K562 (cell line): ENCODE results near the gene CPTP. TPM values are rescaled to one million over a fixed set of nuclear protein-coding genes. Genes with fewer than 3 reads are reported as not detected.

Experiments used
- CTCF ChIP-seq, 3 experiments: IDR thresholded peaks in 2 of 3; conservative IDR thresholded peaks in 1 of 3; 2 replicates each; pipeline ENCODE4 v1.5.1; 2011 to 2012; ENCODE audit warnings: low read length in 3 of 3, mild to moderate bottlenecking in 3 of 3, control low read depth in 2 of 3, improper control_type of control experiment in 1 of 3, inconsistent platforms in 1 of 3, low read depth in 1 of 3, mixed read lengths in 1 of 3, moderate library complexity in 1 of 3; ENCODE audit not compliant: insufficient read depth in 2 of 3
- ESRRB ChIP-seq: fragments of 250-450 bp; sonication (Bioruptor Pico); IDR thresholded peaks from 2 replicates; pipeline ENCODE4 v1.5.0; 2020; ENCODE audit warnings: mild to moderate bottlenecking, moderate library complexity, borderline replicate concordance
- MTA2 ChIP-seq: fragments of 450-650 bp; IDR thresholded peaks from 2 replicates; pipeline ENCODE4 v1.6.1; 2016; ENCODE audit warnings: low read depth
- POLR2AphosphoS2 ChIP-seq: IDR thresholded peaks from 2 replicates; pipeline ENCODE4 v1.6.1; 2012; ENCODE audit warnings: low read length, improper control_type of control experiment
- RREB1 ChIP-seq: fragments of 250-450 bp; sonication (Bioruptor Pico); IDR thresholded peaks from 2 replicates; pipeline ENCODE4 v1.4.0; 2020
- TRIM24 ChIP-seq, 2 experiments: fragments of 450-650 bp; IDR thresholded peaks; 2 replicates each; pipeline ENCODE4 v1.6.1; 2016
- USF1 ChIP-seq: sonication (generic); formaldehyde crosslinking; IDR thresholded peaks from 2 replicates; pipeline ENCODE4 v1.9.0; 2022; ENCODE audit warnings: mild to moderate bottlenecking, missing genetic modification reagents
- ZNF584 ChIP-seq: fragments of 200-800 bp; sonication (Bioruptor generic); IDR thresholded peaks from 2 replicates; pipeline ENCODE4 v1.6.1; 2016; ENCODE audit warnings: low read depth, mild to moderate bottlenecking, missing genetic modification characterization, missing compliant biosample characterization
- ZNF609 ChIP-seq: sonication (generic); formaldehyde crosslinking; IDR thresholded peaks from 2 replicates; pipeline ENCODE4 v1.8.1; 2023; ENCODE audit warnings: missing genetic modification reagents, mild to moderate bottlenecking, borderline replicate concordance
- ZNF707 ChIP-seq: fragments of 250-450 bp; sonication (Bioruptor Pico); conservative IDR thresholded peaks from 2 replicates; pipeline ENCODE4 v1.8.0; 2022; ENCODE audit warnings: inconsistent platforms, mild to moderate bottlenecking, moderate library complexity
- ZNF785 ChIP-seq: fragments of 250-450 bp; sonication (Bioruptor Pico); IDR thresholded peaks from 2 replicates; pipeline ENCODE4 v1.4.0; 2020; ENCODE audit warnings: mild to moderate bottlenecking
- ZNF830 ChIP-seq: fragments of 250-450 bp; sonication (Bioruptor Pico); IDR thresholded peaks from 2 replicates; pipeline ENCODE4 v1.5.0; 2021; ENCODE audit warnings: mild to moderate bottlenecking
- polyA plus RNA-seq, 8 experiments: library from polyadenylated mRNA; depleted of rRNA in 4 of 8; stranded (reverse) in 5 of 8; unstranded in 3 of 8; fragments of >200 nt; fragmentation: Nextera tagmentation in 2 of 8; fragmentation: Illumina TruSeq in 1 of 8; extraction: Ambion mirVana in 2 of 8; extraction: Trizol in 1 of 8; gene quantifications; 2 replicates each; pipeline versions ENCODE4 v1.2.1 to v1.2.3, GENCODE V29; 2011 to 2014; ENCODE audit warnings: inconsistent platforms in 1 of 8, missing spikeins in 1 of 8
- total RNA-seq, 7 experiments: library from RNA; depleted of rRNA in 6 of 7; stranded (reverse); fragments of >200 nt in 6 of 7; fragmentation: Illumina TruSeq in 2 of 7; extraction: Trizol in 2 of 7; gene quantifications; 2 replicates each; pipeline versions ENCODE4 v1.2.1 to v1.2.3, GENCODE V29; 2011 to 2021; ENCODE audit warnings: low replicate concordance in 1 of 7

The CPTP gene
- total and polyA plus RNA-seq, 9 of the 15 experiments (the other 6 are each of a cell fraction or from before 2014, with no cell fraction given) = 0.11 to 25.8 (median 3.5) TPM

- no peak for TF ChIP-seq RREB1 (CRISPR knock-in tag)
- TF ChIP-seq ZNF707 (CRISPR knock-in tag) = no peak
- no peak for TF ChIP-seq ZNF830 (CRISPR knock-in tag)
- TF ChIP-seq ESRRB (CRISPR knock-in tag) = no peak
- TF ChIP-seq MTA2 = no peak
- TF ChIP-seq CTCF (IDR thresholded peaks at IDR 0.05 in 2 of 3, conservative IDR thresholded peaks at IDR 0.05 in 1 of 3; ENCODE audit: insufficient read depth in 2 of 3, low read depth in 1 of 3, low read length in 3 of 3) = peak; percentile 14 to 41 (median 19); a peak in 2 of 6 replicates
- no peak for TF ChIP-seq ZNF785 (CRISPR knock-in tag)
- TF ChIP-seq ZNF609 (CRISPR knock-in tag) = no peak
- TF ChIP-seq TRIM24 (IDR thresholded peaks at IDR 0.05) = no peak
- TF ChIP-seq USF1 = no peak
- TF ChIP-seq POLR2AphosphoS2 = no peak
- TF ChIP-seq ZNF584 (CRISPR knock-in tag) = no peak
These were observed 40.8 kb upstream of the CPTP start (continued) for GRCh38 chr1:1283821-1284220.
